ENCODE results near the gene PDE4D. TPM values are rescaled to one million over a fixed set of nuclear protein-coding genes. Genes with fewer than 3 reads are reported as not detected.

Gene PDE4D
- total RNA-seq, 2 experiments from 2014 or later, result 164 to 175 TPM

DNA sequence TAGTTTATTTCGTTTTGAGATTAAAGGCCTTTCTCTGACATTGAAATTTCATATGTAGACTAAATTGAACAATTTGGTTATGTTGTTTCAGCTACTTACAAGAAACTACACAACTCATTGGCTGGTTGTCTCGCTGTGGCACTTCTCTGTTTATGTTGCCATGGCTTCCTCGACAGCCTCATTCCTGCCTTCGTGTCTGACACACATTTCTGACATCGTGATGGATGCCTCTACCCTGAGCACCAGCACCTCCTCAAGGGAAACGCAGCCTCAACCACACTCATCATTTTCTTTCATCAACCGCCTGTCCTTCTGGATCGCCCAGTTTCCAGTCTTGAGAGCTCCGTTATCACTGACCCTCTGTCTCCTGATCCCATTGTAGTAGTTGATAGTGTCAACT is 562.8 kb downstream of the PDE4D start:
- TF ChIP-seq, protein P1, sequence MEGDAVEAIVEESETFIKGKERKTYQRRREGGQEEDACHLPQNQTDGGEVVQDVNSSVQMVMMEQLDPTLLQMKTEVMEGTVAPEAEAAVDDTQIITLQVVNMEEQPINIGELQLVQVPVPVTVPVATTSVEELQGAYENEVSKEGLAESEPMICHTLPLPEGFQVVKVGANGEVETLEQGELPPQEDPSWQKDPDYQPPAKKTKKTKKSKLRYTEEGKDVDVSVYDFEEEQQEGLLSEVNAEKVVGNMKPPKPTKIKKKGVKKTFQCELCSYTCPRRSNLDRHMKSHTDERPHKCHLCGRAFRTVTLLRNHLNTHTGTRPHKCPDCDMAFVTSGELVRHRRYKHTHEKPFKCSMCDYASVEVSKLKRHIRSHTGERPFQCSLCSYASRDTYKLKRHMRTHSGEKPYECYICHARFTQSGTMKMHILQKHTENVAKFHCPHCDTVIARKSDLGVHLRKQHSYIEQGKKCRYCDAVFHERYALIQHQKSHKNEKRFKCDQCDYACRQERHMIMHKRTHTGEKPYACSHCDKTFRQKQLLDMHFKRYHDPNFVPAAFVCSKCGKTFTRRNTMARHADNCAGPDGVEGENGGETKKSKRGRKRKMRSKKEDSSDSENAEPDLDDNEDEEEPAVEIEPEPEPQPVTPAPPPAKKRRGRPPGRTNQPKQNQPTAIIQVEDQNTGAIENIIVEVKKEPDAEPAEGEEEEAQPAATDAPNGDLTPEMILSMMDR (IDR thresholded peaks at IDR 0.05), result no peak
- CTCF ChIA-PET, result no interaction called here
- intact Hi-C loops (cut with DNase I, micrococcal nuclease), result no loop called here

DNA sequence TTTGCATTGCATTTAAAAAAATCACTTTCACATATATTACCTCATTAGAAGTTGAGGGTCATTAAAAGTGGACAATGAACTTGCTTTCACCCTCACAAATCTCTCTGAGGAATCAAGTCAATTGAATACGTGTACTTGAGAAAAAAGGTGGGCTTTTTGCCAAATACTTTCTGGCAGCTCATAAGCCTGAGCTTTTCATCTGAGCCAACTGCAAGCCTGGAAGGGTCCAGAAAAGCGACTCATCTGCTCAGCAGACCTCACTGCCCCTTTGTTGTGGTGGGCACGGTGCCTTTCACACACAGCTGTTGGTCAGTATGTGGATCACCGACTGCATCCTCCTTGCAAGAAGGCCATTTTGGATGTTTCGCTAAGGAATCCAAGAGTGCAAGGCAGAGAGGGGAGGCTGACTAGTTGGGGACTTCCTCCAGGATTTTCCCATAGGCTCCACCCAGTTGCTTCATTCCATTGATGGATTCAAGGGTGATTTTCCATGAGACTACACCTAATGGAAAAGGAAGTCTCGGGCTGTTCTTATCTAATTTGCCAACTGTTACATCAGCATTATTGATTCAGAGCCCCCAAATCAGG is 564.7 kb downstream of the PDE4D start:
- no peak for DNase-seq
- no peak for ATAC-seq (ENCODE audit: poor library complexity)
- H3K4me3 Mint-ChIP-seq, result no peak overlapping the region
- H3K27me3 Mint-ChIP-seq, result peaks cover 2% of the 10 kb centered on the region
- no peaks in the 10 kb centered on the region for H3K36me3 Mint-ChIP-seq (ENCODE audit: low read depth)
- ChIA-PET CTCF (no interaction called here), POLR2A (no interaction called here)
- intact Hi-C loops (cut with DNase I, micrococcal nuclease), result no loop called here
- TF ChIP-seq, protein P1 (IDR thresholded peaks at IDR 0.05), result no peak
- no peak overlapping the region for H3K27ac ChIP-seq (ENCODE audit: low read depth in 1 of 2, low read length in 2 of 2)
- H3K4me1 ChIP-seq (ENCODE audit: insufficient read depth, low read length), result no peaks in the 10 kb centered on the region
- no peaks in the 10 kb centered on the region for H3K36me3 ChIP-seq (ENCODE audit: insufficient read depth, low read length)
- H3K9me3 Mint-ChIP-seq, result no peaks in the 10 kb centered on the region
- no peaks in the 10 kb centered on the region for H3K4me1 Mint-ChIP-seq (ENCODE audit: low read depth)
- H3K27me3 ChIP-seq (ENCODE audit: control insufficient read depth in 1 of 2, insufficient read depth in 2 of 2, low read length in 2 of 2), result no peaks in the 10 kb centered on the region
- H3K4me3 ChIP-seq (ENCODE audit: low read length), result no peak overlapping the region
- no peak overlapping the region for H3K27ac Mint-ChIP-seq
- H3K9me3 ChIP-seq (ENCODE audit: control insufficient read depth in 1 of 2, insufficient read depth in 1 of 2, low read length in 2 of 2), result no peaks in the 10 kb centered on the region

More for the DNA sequence above, 562.8 kb downstream of the PDE4D start:
- H3K9me3 Mint-ChIP-seq, result no peaks in the 10 kb centered on the region
- H3K4me3 ChIP-seq (ENCODE audit: low read length), result no peak overlapping the region
- peaks cover 5% of the 10 kb centered on the region for H3K27me3 Mint-ChIP-seq
- no peaks in the 10 kb centered on the region for H3K4me1 ChIP-seq (ENCODE audit: insufficient read depth, low read length)
- no peak overlapping the region for H3K4me3 Mint-ChIP-seq
- H3K36me3 ChIP-seq (ENCODE audit: insufficient read depth, low read length), result no peaks in the 10 kb centered on the region
- H3K4me1 Mint-ChIP-seq (ENCODE audit: low read depth), result no peaks in the 10 kb centered on the region
- POLR2A ChIA-PET, result no interaction called here
- ATAC-seq (ENCODE audit: poor library complexity), result no peak
- H3K36me3 Mint-ChIP-seq (ENCODE audit: low read depth), result no peaks in the 10 kb centered on the region
- no peak overlapping the region for H3K27ac Mint-ChIP-seq
- H3K27ac ChIP-seq (ENCODE audit: low read depth in 1 of 2, low read length in 2 of 2), result no peak overlapping the region
- H3K9me3 ChIP-seq (ENCODE audit: control insufficient read depth in 1 of 2, insufficient read depth in 1 of 2, low read length in 2 of 2), result no peaks in the 10 kb centered on the region
- no peak for DNase-seq
- peaks cover 0 to 3% of the 10 kb centered on the region in 2 experiments for H3K27me3 ChIP-seq (ENCODE audit: control insufficient read depth in 1 of 2, insufficient read depth in 2 of 2, low read length in 2 of 2)

DNA sequence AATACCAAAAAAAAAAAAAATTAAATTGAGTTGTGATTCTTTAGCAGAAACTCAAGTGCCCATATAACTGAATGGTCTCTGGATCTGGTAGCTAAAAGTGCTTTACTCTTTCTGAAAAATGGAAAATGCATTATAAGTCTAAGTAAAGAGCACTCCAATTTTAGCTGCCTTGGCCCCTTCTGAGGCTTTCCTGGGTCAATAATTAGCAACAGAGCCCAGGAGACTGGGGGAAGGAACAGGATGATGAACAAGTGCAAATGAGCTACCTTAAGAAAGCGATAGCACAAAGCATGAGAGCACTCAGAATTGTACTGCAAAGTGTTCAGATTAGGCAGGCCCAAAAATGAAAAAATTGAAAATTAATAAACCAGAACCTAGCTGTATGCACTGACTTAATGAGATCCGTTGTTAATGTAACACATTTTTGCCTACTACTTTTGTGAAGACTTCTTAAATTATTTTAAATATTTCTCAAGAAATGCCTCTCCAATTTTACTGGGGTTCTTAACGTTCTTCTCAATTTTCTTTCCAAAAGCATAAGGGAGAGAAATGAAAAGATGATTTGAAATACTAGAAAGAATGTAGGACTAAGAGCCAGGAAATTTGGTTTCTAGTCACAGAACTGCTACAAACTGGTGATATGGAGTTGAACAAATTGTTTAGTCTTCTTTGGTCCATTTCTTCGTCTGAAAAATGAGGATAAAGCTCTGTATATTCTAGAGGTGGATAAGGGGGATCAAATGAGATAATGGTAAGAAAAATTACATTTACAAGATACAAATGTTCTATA is 566.1 kb downstream of the PDE4D start:
- Mint-ChIP-seq H3K36me3 (ENCODE audit: low read depth) (no peaks in the 10 kb centered on the region), H3K27me3 (peaks cover 5% of the 10 kb centered on the region), H3K27ac (no peak overlapping the region), H3K4me3 (no peak overlapping the region), H3K9me3 (no peaks in the 10 kb centered on the region), H3K4me1 (ENCODE audit: low read depth) (no peaks in the 10 kb centered on the region)
- intact Hi-C loops (cut with DNase I, micrococcal nuclease), result no loop called here
- no peak overlapping the region for H3K4me3 ChIP-seq (ENCODE audit: low read length)
- no peak overlapping the region for H3K27ac ChIP-seq (ENCODE audit: low read depth in 1 of 2, low read length in 2 of 2)
- DNase-seq (no peak), ATAC-seq (ENCODE audit: poor library complexity) (no peak)
- TF ChIP-seq, protein P1 (IDR thresholded peaks at IDR 0.05), result no peak
- ChIA-PET POLR2A (no interaction called here), CTCF (interaction anchor here (1.1 to 1.9 kb wide), 2 partner anchors 8 to 9 kb away, joined by 3 to 4 read pairs; no protein-coding TSS in a partner anchor)
- no peaks in the 10 kb centered on the region for H3K4me1 ChIP-seq (ENCODE audit: insufficient read depth, low read length)
- no peaks in the 10 kb centered on the region for H3K9me3 ChIP-seq (ENCODE audit: control insufficient read depth in 1 of 2, insufficient read depth in 1 of 2, low read length in 2 of 2)
- H3K36me3 ChIP-seq (ENCODE audit: insufficient read depth, low read length), result no peaks in the 10 kb centered on the region
- H3K27me3 ChIP-seq (ENCODE audit: control insufficient read depth in 1 of 2, insufficient read depth in 2 of 2, low read length in 2 of 2), result no peaks in the 10 kb centered on the region
